PC-3 (cell line): ENCODE measurements around the gene EIF4EBP3.

Source experiments
- CTCF ChIP-seq: fragments of 300-600 bp; sonication (generic); conservative IDR thresholded peaks from 2 replicates; pipeline ENCODE4 v1.5.1; 2017; ENCODE audit warnings: antibody characterized with exemption, low read depth, mild to moderate bottlenecking, low read length
- EZH2phosphoT487 ChIP-seq: fragments of 300-600 bp; sonication (generic); IDR thresholded peaks from 2 replicates; pipeline ENCODE4 v1.6.1; 2018; ENCODE audit warnings: mild to moderate bottlenecking, antibody characterized with exemption, low read length, borderline replicate concordance

- TF ChIP-seq EZH2phosphoT487: no peak
- TF ChIP-seq CTCF: no peak
These were observed 21.7 kb downstream of the EIF4EBP3 start for GRCh38 chr5:140569197-140569596.
